A549 treated with CORT108297 at 1 μM for 4 hours (cell line): ENCODE data around the gene SRGAP3. TPM values are rescaled to one million over a fixed set of nuclear protein-coding genes. Genes with fewer than 3 reads are reported as not detected.

ENCODE experiments used
- total RNA-seq: library from RNA; stranded (reverse); fragments of 200-300 nt; extraction: Qiagen RNA extraction; gene quantifications from 5 replicates; pipeline ENCODE4 v1.2.3, GENCODE V29; 2022

Gene SRGAP3
- 0.47 to 1.2 TPM (median 0.61 TPM) in 5 replicates for total RNA-seq

DNA sequence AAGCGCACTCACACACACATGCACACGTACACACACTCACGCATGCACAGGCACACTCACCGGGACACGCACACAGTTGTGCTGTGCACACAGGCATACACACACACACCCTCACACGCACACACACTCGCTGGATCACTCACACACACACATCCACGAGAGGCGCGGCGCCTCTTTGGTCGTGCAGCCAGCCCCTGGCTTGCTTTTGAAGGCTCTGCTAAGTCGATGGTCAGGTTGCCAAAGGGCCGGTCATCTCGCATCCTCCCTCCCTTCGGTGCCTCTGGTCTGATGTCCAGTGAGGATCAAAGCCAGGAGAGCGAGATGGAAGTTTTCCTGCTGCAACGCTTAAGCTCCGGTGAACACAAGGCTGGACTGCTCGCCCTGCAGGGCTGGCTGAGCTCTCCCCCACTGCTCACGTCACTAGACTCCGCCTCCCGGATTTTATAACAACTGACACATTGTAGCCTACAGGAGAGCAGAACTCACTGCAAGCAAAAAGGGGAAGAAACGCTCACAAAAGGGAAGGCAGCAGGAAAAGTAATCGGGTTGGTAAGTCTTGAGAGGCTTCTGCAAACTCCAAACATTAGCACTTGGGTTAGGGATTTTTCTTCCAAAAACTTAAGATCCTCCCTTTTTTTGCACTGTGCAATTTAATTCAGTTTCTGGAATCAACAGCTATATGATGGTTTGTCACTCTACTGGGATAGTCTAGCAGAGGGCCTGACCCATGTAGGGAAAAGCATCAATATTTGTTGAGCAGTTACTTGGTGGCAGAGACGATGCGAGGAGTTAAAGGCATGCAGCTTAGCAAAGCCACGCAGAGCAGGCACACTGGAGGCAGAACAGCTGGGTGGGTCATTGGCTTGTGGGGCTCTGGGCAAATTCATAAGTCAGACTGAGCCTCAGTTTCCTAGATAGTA lies at the start of gene SRGAP3:
Gene SRGAP3 (minus strand): TSS at position 374 of the 920 bp plus-strand sequence. CDS start 695 bp downstream, outside the sequence.

GRCh38 chr3:8963137-8963853 lies 286.2 kb downstream of the SRGAP3 start, which contains the start of gene RAD18:
TSS of gene RAD18 (minus strand) at chr3:8963472. CDS start at chr3:8963385, 87 bp downstream.

Other genes with a start within 250 kb of the SRGAP3 start
- 46.7 to 70.2 TPM (median 53.7 TPM) in 5 replicates for gene THUMPD3, start 113.4 kb upstream of the SRGAP3 start, total RNA-seq
- gene SETD5, start 148.0 kb upstream of the SRGAP3 start, total RNA-seq, result 44.1 to 56.4 TPM (median 49.9 TPM) in 5 replicates